NK-92 treated with Interleukin-12 subunit alpha and Interleukin-12 subunit beta, amount 100 ng/mL, for 24 hours (cell line): Measurements from ENCODE around the gene ZNF488.

Experiments
- DNase-seq: peaks from one replicate; lab custom pipeline; 2025; lab: John Stamatoyannopoulos, UW

ZNF488 gene

DNA sequence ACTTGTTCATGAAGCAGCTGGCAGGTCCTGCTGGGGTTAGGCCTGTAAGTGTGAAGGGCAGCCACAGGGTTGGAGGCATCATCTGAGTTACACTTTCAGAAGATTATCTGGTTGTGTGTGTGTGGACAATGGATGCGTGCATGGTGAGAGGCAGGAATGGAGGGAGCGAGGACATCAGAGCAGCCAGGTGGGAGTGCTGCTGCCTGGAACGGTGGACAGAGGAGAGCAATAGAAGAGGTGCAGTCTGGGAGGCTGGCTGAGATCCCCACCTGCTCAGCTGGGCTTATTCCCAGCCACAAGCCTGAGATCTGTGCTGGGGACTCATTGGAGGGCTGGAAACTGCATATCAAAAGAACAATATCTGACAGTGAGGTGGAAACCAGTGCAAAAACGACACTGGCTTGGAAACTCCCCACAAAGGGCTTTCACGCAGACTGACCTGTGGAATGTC, 17.9 kb downstream of the ZNF488 start:
- DNase-seq: no peak

DNA sequence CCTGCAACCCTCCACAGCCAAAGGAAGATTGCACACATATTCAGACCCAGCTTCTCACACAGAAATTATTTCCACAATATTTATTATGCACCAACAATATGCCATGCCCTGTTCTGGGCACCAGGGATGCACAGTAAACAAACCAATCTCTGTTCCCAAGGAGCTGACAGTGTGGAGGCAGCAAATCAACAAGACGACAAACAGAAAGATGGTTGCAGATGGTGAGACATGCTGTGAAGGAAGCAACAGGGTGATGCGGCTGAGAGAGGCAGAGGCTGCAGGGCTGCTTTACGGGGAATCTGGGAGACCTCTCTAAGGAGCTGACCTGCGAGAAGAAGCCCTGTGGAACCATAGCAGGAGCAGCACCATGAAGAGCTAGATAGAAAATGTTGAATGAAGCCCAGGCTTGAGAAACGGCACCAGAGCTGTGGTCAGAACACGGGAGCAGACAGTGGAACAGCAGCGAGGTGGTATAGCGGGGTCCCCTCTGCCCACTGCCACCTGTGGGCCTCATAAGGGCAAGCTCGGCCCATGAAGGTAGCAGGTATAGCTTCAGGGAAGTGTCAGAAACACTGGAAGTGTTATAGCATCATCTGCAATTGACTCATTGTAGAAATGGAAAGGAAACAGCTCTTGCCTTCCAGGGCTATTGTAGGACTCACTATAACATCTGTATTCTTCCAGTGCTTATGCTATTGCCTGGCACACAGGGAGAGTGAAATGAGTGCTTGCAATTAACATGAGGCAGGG, 18.5 kb downstream of the ZNF488 start:
- DNase-seq: no peak

DNA sequence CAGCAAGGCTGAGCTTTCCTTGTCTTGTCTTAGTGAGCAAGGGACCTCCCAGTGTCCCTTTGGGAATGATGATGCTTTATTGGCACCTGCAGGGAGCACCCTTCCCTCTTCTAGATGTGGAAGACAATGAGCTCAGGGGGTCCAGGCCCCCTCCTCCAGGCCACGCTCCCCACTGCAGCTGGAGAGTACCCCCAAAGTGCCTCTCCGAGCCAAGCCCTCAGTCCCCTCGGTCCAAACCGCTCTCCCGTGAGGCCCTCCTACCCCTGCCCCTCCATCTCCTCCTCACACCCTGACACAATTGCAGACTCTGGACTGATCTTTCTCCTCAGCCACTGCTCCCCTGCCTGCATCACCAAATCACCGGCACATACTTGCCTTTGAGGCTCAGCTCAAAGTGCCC, 19.2 kb downstream of the ZNF488 start:
- DNase-seq: no peak

DNA sequence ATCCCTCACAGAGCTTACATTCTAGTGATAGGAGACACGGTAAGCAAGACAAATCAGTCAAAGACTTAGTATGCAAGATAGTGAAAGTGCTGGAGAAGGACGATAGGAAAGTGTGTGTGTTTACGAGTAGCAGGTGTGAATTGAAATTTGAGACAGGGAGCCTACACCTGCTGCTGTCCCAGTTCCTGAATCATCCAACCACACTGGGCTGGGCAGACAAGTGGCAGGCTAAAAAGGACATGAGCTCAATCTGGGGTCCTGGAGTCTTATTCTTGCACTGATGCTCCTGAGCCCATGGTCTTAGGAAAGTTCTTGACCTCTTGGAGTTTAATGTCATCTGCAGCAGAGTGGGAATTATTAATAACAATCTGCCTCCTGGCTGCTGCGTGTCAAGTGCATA, 19.7 kb downstream of the ZNF488 start:
- DNase-seq: no peak

DNA sequence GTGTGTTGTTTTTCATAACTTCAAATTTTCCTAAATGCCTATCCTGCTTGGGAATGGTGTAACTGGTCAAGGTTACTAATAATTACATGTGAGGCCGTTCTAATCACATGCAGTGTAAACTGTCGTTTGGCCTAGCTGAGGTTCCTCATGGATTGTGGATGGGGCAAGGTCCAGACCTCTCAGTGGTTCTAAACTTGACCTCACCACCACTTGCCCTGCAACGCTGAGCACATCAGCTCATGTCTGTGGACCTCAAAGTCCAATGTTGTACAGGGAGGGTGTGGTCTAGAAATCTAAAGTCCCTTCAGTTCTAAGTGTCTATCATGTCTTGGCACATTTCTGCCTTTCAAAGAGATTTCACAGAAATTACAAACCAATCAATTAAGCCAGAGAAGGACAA, 20.3 kb downstream of the ZNF488 start:
- no peak for DNase-seq

DNA sequence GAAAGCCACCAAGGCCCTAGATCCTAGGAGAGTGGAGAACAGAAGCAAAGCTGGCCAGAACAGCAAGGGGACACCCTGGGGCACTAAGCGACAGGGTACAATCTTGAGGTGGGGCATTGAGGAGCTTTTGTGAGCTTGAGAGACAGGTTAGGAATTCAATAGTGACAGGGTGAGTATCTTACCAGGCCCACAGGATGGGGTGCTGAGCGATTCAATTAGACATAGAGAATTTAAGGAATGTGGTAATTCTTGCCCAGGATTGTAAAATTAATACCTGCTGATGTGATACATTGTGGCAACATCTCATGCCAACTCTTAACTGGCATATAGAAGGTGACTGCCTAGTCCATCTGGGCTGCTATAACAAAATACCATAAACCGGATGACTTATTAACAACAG, 21.9 kb downstream of the ZNF488 start:
- DNase-seq: no peak

DNA sequence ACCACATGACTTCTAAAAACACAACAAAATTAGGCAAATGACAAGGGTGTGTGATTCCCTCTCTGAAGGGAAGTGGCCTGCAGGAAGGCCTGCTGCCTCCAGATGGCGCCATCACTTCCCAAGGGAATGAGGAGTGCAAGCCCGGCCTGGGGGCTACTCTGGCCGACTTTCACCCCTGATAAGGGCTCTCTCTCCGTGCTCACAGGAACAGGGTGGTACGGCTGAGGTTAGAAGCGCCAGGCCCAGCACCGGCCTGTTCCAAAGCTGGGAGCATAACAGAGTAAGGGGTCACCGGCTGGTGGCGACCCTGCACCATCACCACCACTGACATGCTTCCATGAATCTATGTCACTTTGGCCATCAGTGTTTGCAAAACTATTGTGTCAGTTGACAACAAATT, 22.8 kb downstream of the ZNF488 start:
- DNase-seq: no peak

DNA sequence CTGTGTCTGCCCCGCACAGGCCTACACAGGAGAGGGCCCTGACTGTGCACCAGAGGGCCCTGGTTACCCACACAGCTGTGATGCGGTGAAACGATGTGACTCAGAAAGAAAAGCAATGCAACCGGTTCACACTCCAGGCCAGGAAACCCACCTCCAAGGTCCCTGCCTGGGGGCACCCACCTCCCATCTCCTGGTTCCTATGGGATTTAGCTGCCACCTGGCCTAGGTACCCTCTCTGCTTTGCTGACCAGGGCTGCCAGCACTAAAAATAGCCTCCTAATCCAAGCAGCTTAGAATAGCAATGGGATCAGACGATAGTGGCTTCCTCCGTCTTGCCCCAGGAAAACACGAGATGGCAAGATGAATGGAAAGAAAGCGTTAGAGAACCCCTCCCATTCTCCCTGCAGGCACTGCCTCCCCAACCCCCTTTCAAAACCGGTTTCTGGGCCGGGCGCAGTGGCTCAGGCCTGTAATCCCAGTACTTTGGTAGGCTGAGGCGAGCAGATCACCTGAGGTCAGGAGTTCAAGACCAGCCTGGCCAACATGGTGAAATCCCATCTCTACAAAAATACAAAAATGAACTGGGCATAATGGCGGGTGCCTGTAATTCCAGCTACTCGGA, 23.6 kb downstream of the ZNF488 start:
- no peak for DNase-seq

DNA sequence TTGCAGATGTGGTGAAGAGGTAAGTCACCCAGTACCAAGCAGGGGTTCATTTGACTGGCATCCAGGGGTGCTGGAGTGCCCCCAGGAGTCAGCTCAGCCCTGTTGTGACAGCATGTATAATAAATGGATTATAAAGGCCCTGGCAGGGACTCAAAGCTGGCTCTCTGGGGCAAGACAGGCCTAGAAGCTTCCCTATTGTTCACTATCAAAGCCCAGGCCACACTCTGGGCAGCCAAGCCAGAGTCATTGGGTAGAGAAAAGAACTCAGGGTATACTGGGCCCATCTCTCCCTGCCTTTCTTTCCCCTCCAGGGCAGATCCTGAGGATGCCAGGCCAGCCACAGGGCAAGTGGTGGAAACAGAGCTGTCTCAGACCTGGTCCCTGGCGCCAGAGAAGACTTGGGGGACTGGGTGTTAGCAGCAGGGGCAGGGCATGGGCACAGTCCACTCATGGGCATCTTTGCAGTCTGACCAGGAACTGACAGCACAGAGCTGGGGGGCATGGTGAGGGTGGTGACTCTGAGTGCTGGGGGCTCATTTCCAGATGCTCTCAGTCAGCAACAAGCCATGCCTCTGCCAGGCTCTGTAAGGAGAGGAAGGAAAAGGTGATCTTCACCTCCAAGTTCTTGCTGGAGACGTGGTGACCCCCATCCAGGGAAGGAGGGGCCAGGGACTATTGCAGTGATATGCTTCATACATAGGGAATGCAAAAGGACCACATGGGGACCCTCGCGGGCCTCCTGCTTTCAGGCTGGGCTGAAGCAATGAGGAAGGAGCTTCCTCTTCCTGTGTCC, 24.3 kb downstream of the ZNF488 start:
- DNase-seq: no peak

DNA sequence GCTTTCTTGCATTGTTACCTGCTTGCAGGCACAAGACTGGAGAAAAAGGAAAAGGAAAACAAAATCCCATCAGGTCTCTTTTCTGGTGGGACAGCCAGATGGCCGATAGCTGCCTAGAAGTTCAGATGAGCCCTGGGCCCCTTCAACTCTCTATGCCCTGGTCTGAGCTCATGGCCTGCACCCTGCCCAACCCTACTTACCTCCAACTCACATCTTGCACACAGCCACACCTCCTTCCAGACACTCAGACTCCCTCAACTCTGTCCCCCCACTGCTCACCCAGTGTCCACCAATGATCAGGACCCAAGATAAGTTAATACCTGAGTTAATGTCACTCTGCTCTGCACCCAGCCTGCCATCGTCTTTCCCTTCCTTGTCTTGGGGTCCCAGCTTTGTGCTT, 25.0 kb downstream of the ZNF488 start:
- no peak for DNase-seq

DNA sequence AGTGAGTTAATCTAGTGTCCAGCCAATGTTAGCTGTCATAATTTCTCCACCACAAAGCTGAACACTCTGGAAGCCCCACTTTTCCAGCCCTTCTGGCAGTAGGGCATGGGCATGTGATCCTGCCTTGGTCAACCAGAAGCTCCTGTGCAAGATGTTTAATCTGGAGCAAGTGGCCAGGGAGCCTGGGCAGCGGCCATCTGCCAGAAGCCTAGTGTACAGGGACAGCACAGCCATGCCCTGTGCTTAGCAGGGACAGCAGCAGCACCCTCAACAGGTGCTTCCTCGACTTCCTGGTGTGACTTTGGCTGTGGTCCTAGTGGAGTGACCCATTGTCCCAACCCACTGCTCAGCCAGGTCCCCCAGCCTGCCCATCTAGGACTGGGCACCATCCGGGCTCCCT, 25.6 kb downstream of the ZNF488 start:
- DNase-seq: no peak

DNA sequence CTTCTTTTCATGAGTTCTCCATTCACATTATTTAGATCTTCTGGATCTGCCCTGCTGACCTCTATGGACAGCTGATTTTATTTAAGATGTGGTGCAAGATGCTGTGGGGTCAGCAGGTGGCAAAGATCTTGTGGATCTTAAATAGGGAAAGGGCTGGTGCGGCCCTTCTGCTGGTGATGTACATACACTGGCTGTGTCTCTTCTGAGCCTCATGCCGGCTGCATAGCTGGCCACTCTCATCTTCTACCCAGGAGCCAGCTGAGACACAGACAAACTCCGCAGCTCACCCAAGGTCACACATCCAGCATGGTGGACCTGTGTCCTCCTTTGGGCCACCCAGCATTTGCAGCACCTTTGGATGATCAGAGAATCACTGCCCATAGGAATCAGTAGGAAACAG, 26.2 kb downstream of the ZNF488 start:
- DNase-seq: no peak

DNA sequence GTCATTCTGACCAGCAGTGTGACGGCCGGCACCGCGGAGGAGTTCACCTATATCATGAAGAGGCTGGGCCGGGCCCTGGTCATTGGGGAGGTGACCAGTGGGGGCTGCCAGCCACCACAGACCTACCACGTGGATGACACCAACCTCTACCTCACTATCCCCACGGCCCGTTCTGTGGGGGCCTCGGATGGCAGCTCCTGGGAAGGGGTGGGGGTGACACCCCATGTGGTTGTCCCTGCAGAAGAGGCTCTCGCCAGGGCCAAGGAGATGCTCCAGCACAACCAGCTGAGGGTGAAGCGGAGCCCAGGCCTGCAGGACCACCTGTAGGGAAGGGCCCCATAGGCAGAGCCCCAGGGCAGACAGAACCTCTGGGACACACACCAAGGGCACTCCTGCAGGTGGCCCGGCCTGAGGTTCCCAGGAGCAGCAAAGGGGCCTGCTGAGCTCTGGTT, 26.9 kb downstream of the ZNF488 start:
- no peak for DNase-seq

DNA sequence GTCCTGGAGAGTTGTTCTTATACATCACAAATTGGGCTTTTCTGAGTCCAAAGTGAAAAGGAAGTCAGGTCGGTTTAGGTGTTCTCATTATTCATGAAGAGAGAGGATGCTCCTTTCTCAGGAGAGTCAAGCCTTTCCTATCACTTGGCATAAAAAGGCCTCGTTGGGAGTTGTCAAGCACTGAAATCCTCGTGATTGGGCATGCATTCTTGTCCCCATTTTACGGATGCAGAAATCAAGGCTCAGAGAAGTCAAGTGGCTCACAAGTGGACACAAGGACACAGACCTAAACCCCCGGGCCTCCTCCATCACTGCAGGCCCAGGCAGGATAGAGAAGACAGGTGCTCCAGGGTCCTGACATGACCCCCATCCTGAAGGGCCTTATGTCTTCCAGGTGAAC, 27.4 kb downstream of the ZNF488 start:
- no peak for DNase-seq

DNA sequence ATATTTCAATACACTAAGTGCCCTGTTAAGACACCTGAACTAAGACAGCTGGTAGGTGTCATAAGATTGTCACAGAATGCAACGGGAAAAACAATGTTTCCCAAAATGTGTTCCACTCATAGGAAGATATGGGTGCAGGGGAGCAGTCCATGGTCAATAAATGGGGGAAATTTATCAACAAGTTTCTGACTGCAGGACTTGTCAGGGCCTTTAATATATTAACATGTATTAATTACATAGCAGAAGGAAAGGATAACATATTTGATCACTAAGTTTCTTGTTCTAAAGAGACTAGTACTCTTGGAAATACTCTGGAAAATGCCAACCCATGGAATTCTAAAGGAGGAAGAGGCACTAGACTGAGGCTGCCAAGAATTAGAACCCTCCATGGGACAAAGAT, 29.2 kb downstream of the ZNF488 start:
- no peak for DNase-seq

DNA sequence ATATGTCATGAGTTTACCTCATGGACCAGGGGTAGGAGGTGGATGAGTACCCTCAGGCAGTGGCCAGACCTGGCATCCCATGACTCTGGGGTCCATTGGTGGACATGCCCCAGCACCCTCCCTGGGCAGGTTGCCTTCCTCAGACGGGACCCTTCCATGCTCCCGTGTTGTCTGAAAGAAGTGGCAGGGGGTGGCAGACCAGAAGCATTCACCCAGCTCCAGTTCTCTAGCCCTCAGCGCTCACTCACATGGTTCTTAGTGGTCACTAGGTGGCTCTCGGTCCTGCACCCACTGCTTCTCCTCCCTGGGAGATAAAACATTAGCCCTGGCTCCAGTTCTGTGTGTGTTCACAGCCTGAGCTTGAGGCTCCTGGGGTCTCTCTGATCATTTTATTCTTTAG, 29.9 kb downstream of the ZNF488 start:
- no peak for DNase-seq

DNA sequence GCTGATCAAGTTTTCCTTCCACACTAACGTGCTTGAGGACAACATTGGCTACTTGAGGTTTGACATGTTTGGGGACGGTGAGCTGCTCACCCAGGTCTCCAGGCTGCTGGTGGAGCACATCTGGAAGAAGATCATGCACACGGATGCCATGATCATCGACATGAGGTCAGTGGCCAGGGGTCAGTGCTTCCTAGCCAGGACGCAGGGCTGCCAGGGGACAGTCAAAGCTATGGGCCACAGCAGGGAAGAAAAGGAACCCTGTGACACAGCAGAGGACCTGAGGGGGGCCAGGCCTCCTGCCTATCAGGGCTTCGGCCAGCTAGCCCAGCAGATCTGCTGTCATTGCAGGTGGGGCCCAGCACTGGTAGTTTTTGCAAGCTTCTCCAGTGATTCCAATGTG, 30.7 kb downstream of the ZNF488 start:
- DNase-seq: no peak

DNA sequence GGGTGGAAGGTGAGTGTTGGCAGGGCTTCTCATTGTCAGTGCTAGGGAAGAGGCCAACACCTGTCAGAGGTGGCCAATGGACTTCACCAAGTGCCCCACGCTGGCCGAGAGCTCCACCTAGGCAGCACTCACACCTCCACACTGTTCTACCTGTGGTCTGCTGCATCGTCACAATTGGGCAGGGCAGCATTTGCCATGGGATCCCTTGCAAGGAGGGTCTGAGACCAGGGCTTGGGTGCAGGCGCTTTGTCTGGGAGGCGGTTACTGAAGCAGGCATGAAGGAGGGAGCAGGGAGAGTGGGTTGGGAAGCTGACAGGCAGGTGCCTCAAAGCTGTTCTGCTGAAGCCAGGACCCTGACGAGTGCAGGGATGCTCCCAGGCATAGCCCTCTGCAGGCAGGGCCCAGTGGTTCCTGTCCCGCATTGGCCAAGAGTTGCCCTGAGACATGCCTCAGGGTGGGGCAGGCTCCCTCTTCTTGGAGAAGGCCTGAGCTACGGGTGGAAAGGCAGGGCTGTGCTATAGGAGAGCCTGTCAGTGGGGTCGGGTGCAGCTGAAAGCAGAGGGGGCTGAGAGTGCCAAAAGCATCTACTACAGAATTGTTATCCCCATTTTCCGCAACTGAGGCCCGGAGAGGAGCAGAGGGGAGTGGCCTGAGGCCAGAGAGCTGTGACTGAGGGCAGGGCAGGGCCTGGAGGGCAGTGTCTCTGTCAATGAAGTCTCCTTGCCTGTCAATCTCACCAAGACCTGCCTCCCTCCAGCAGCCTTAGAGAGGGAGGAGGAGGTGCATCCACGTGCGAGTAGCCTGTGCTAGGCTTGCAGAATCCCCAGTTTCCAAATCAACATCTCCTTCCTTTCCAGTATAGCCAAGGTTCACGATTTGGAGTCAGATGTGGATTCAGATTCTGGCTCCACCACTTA, 31.9 kb downstream of the ZNF488 start:
- no peak for DNase-seq

DNA sequence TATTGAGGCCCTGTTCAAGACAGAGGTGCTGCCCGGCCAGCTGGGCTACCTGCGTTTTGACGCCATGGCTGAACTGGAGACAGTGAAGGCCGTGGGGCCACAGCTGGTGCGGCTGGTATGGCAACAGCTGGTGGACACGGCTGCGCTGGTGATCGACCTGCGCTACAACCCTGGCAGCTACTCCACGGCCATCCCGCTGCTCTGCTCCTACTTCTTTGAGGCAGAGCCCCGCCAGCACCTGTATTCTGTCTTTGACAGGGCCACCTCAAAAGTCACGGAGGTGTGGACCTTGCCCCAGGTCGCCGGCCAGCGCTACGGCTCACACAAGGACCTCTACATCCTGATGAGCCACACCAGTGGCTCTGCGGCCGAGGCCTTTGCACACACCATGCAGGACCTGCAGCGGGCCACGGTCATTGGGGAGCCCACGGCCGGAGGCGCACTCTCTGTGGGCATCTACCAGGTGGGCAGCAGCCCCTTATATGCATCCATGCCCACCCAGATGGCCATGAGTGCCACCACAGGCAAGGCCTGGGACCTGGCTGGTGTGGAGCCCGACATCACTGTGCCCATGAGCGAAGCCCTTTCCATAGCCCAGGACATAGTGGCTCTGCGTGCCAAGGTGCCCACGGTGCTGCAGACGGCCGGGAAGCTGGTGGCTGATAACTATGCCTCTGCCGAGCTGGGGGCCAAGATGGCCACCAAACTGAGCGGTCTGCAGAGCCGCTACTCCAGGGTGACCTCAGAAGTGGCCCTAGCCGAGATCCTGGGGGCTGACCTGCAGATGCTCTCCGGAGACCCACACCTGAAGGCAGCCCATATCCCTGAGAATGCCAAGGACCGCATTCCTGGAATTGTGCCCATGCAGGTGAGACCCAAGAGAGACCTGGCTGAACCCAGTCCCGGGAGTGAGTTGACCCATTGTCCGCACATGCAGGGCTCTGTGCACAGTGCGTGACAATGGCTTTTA, 33.1 kb downstream of the ZNF488 start:
- DNase-seq: no peak

DNA sequence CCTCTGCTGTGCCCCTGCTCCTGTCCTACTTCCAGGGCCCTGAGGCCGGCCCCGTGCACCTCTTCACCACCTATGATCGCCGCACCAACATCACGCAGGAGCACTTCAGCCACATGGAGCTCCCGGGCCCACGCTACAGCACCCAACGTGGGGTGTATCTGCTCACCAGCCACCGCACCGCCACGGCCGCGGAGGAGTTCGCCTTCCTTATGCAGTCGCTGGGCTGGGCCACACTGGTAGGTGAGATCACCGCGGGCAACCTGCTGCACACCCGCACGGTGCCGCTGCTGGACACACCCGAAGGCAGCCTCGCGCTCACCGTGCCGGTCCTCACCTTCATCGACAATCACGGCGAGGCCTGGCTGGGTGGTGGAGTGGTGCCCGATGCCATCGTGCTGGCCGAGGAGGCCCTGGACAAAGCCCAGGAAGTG, 34.1 kb downstream of the ZNF488 start:
- no peak for DNase-seq

DNA sequence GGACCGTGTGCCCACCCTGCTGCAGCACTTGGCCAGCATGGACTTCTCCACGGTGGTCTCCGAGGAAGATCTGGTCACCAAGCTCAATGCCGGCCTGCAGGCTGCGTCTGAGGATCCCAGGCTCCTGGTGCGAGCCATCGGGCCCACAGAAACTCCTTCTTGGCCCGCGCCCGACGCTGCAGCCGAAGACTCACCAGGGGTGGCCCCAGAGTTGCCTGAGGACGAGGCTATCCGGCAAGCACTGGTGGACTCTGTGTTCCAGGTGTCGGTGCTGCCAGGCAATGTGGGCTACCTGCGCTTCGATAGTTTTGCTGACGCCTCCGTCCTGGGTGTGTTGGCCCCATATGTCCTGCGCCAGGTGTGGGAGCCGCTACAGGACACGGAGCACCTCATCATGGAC, 34.6 kb downstream of the ZNF488 start:
- DNase-seq: no peak
